HepG2 (cell line): ENCODE data around the gene MORF4L2. TPM values are rescaled to one million over a fixed set of nuclear protein-coding genes. Genes with fewer than 3 reads are reported as not detected.
A peak's percentile ranks its signal among the peaks of the same experiment; 100 is the strongest.

Experiments used
- CBFB ChIP-seq: sonication (generic); formaldehyde crosslinking; IDR thresholded peaks from 2 replicates; pipeline ENCODE4 v1.4.0; 2020; ENCODE audit warnings: missing genetic modification reagents
- CENPX ChIP-seq: sonication (generic); formaldehyde crosslinking; IDR thresholded peaks from 2 replicates; pipeline ENCODE4 v1.9.0; 2021; ENCODE audit warnings: mild to moderate bottlenecking, missing genetic modification reagents, moderate library complexity
- HNF4G ChIP-seq, 2 experiments: sonication (generic) in 1 of 2; formaldehyde crosslinking in 1 of 2; IDR thresholded peaks; 2 replicates each; pipeline versions ENCODE4 v1.4.0 to v1.6.1; 2011 to 2020; ENCODE audit warnings: borderline replicate concordance in 2 of 2, low read depth in 2 of 2, mild to moderate bottlenecking in 2 of 2, low read length in 1 of 2, missing genetic modification reagents in 1 of 2, moderate library complexity in 1 of 2
- HNRNPL ChIP-seq: fragments of 200-400 bp; formaldehyde crosslinking; IDR thresholded peaks from 2 replicates; pipeline ENCODE4 v1.6.1; 2017; ENCODE audit warnings: mild to moderate bottlenecking, low read depth, low read length
- MATR3 ChIP-seq: sonication (generic); formaldehyde crosslinking; IDR thresholded peaks from 2 replicates; pipeline ENCODE4 v1.4.0; 2020; ENCODE audit warnings: missing genetic modification reagents
- NKX3-1 ChIP-seq: sonication (generic); formaldehyde crosslinking; IDR thresholded peaks from 2 replicates; pipeline ENCODE4 v1.5.0; 2020; ENCODE audit warnings: missing genetic modification reagents
- SOX13 ChIP-seq, 3 experiments: fragments of 450-650 bp in 1 of 3; sonication (generic) in 1 of 3; formaldehyde crosslinking in 1 of 3; IDR thresholded peaks in 2 of 3; conservative IDR thresholded peaks in 1 of 3; 2 replicates each; pipeline versions ENCODE4 v1.5.0 to v1.6.1; 2016 to 2020; ENCODE audit warnings: antibody characterized with exemption in 1 of 3, mild to moderate bottlenecking in 1 of 3, missing compliant biosample characterization in 1 of 3, missing genetic modification reagents in 1 of 3, moderate library complexity in 1 of 3
- TBX3 ChIP-seq: fragments of 450-650 bp; IDR thresholded peaks from 2 replicates; pipeline ENCODE4 v1.6.1; 2017; ENCODE audit warnings: antibody characterized with exemption, mild to moderate bottlenecking, inconsistent platforms, borderline replicate concordance
- ZIK1 ChIP-seq: sonication (generic); formaldehyde crosslinking; IDR thresholded peaks from 2 replicates; pipeline ENCODE4 v1.5.0; 2020; ENCODE audit warnings: mild to moderate bottlenecking, low read depth, missing genetic modification reagents, borderline replicate concordance
- ZNF264 ChIP-seq: sonication (generic); formaldehyde crosslinking; IDR thresholded peaks from 2 replicates; pipeline ENCODE4 v1.4.0; 2020; ENCODE audit warnings: missing genetic modification reagents
- ZNF543 ChIP-seq: sonication (generic); formaldehyde crosslinking; IDR thresholded peaks from 2 replicates; pipeline ENCODE4 v1.4.0; 2020; ENCODE audit warnings: mild to moderate bottlenecking, missing genetic modification reagents
- ZNF614 ChIP-seq: IDR thresholded peaks from 2 replicates; pipeline ENCODE4 v1.6.1; 2018; ENCODE audit warnings: missing biosample characterization, missing genetic modification reagents, inconsistent platforms, borderline replicate concordance
- polyA plus RNA-seq, 8 experiments: library from polyadenylated mRNA; depleted of rRNA in 3 of 8; stranded (reverse) in 7 of 8; unstranded in 1 of 8; fragments of >200 nt; fragmentation: Illumina TruSeq in 4 of 8; extraction: Trizol in 4 of 8; gene quantifications; 2 replicates each; pipeline versions ENCODE4 v1.2.1 to v1.2.3, GENCODE V29; 2011 to 2016; ENCODE audit warnings: low read depth in 4 of 8, missing spikeins in 1 of 8, mixed read lengths in 1 of 8; ENCODE audit not compliant: insufficient read depth in 1 of 8
- total RNA-seq, 5 experiments: library from RNA; depleted of rRNA; stranded (reverse); fragments of >200 nt; fragmentation: Illumina TruSeq; extraction: Trizol; gene quantifications; 2 replicates each; pipeline ENCODE4 v1.2.3, GENCODE V29; 2016; ENCODE audit warnings: low read depth in 1 of 5
- TF ChIP-seq, protein P1 (sequence below): sonication (generic); formaldehyde crosslinking; IDR thresholded peaks from 2 replicates; pipeline ENCODE4 v1.5.1; 2020; ENCODE audit warnings: missing genetic modification reagents, mild to moderate bottlenecking, borderline replicate concordance
- TF ChIP-seq, protein P2 (sequence below): IDR thresholded peaks from 2 replicates; pipeline ENCODE4 v1.4.0; 2020; ENCODE audit warnings: mild to moderate bottlenecking, missing genetic modification reagents
- TF ChIP-seq, protein P3 (sequence below): sonication (generic); formaldehyde crosslinking; IDR thresholded peaks from 2 replicates; pipeline ENCODE4 v1.4.0; 2020; ENCODE audit warnings: missing genetic modification reagents
- TF ChIP-seq, protein P4 (sequence below): IDR thresholded peaks from 2 replicates; pipeline ENCODE4 v1.6.1; 2016; ENCODE audit warnings: missing genetic modification reagents, missing compliant biosample characterization
- TF ChIP-seq, protein P5 (sequence below): IDR thresholded peaks from 2 replicates; pipeline ENCODE4 v1.6.1; 2016; ENCODE audit warnings: missing biosample characterization, missing genetic modification reagents, low read depth
- TF ChIP-seq, protein P6 (sequence below): sonication (generic); formaldehyde crosslinking; conservative IDR thresholded peaks from 2 replicates; pipeline ENCODE4 v1.4.0; 2020; ENCODE audit warnings: missing genetic modification reagents

The MORF4L2 gene
- total and polyA plus RNA-seq, 2 of the 13 experiments (the other 11 are each of a cell fraction or from before 2014, with no cell fraction given): 358 to 469 TPM

DNA sequence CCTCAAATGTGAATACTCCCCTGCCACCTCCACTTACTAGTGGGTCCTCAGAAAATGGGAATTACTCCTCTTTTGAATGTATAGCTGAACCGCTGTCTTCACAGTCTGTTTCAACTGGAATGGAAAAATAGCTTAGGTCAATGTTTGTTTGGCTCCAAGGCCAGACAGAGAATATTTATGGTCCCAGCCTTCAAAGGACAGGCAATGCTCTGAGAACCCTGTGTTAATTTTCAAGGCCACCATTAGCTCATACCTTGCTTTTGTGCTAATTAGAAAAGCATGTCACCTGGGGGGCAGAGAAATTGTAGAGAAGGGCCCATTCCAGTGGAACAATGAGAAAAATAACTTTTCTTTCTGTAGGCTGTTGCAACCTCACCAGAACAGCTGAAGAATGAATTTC is 4.6 kb upstream of the MORF4L2 start (continued):
- TF ChIP-seq SOX13 (IDR thresholded peaks at IDR 0.05) (no peak), SOX13 (CRISPR knock-in tag; conservative IDR thresholded peaks at IDR 0.05 in 1 of 2, IDR thresholded peaks at IDR 0.05 in 1 of 2) (peak in 1 of 2 experiments; percentile 67; a peak in 2 of 4 replicates), TBX3 (peak; percentile 81; the same call in 1 of the 2 replicates), ZNF543 (CRISPR knock-in tag) (no peak), CENPX (CRISPR knock-in tag) (no peak), HNF4G (IDR thresholded peaks at IDR 0.05; ENCODE audit: borderline replicate concordance, low read depth, low read length) (no peak), HNF4G (CRISPR knock-in tag; IDR thresholded peaks at IDR 0.05; ENCODE audit: borderline replicate concordance, low read depth) (no peak), NKX3-1 (no peak), ZNF614 (0 out of 2 replicates have a peak, but pooled peaks have one; percentile 33), MATR3 (CRISPR knock-in tag) (no peak), ZIK1 (CRISPR knock-in tag) (no peak), ZNF264 (CRISPR knock-in tag) (no peak), CBFB (CRISPR knock-in tag) (no peak), HNRNPL (no peak)
- TF ChIP-seq, protein P1, sequence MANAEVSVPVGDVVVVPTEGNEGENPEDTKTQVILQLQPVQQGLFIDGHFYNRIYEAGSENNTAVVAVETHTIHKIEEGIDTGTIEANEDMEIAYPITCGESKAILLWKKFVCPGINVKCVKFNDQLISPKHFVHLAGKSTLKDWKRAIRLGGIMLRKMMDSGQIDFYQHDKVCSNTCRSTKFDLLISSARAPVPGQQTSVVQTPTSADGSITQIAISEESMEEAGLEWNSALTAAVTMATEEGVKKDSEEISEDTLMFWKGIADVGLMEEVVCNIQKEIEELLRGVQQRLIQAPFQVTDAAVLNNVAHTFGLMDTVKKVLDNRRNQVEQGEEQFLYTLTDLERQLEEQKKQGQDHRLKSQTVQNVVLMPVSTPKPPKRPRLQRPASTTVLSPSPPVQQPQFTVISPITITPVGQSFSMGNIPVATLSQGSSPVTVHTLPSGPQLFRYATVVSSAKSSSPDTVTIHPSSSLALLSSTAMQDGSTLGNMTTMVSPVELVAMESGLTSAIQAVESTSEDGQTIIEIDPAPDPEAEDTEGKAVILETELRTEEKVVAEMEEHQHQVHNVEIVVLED (CRISPR knock-in tag): no peak
- TF ChIP-seq, protein P2, sequence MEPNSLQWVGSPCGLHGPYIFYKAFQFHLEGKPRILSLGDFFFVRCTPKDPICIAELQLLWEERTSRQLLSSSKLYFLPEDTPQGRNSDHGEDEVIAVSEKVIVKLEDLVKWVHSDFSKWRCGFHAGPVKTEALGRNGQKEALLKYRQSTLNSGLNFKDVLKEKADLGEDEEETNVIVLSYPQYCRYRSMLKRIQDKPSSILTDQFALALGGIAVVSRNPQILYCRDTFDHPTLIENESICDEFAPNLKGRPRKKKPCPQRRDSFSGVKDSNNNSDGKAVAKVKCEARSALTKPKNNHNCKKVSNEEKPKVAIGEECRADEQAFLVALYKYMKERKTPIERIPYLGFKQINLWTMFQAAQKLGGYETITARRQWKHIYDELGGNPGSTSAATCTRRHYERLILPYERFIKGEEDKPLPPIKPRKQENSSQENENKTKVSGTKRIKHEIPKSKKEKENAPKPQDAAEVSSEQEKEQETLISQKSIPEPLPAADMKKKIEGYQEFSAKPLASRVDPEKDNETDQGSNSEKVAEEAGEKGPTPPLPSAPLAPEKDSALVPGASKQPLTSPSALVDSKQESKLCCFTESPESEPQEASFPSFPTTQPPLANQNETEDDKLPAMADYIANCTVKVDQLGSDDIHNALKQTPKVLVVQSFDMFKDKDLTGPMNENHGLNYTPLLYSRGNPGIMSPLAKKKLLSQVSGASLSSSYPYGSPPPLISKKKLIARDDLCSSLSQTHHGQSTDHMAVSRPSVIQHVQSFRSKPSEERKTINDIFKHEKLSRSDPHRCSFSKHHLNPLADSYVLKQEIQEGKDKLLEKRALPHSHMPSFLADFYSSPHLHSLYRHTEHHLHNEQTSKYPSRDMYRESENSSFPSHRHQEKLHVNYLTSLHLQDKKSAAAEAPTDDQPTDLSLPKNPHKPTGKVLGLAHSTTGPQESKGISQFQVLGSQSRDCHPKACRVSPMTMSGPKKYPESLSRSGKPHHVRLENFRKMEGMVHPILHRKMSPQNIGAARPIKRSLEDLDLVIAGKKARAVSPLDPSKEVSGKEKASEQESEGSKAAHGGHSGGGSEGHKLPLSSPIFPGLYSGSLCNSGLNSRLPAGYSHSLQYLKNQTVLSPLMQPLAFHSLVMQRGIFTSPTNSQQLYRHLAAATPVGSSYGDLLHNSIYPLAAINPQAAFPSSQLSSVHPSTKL (CRISPR knock-in tag): peak; percentile 71
- TF ChIP-seq, protein P3, sequence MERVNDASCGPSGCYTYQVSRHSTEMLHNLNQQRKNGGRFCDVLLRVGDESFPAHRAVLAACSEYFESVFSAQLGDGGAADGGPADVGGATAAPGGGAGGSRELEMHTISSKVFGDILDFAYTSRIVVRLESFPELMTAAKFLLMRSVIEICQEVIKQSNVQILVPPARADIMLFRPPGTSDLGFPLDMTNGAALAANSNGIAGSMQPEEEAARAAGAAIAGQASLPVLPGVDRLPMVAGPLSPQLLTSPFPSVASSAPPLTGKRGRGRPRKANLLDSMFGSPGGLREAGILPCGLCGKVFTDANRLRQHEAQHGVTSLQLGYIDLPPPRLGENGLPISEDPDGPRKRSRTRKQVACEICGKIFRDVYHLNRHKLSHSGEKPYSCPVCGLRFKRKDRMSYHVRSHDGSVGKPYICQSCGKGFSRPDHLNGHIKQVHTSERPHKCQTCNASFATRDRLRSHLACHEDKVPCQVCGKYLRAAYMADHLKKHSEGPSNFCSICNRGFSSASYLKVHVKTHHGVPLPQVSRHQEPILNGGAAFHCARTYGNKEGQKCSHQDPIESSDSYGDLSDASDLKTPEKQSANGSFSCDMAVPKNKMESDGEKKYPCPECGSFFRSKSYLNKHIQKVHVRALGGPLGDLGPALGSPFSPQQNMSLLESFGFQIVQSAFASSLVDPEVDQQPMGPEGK (CRISPR knock-in tag): peak; percentile 69
- TF ChIP-seq, protein P4, sequence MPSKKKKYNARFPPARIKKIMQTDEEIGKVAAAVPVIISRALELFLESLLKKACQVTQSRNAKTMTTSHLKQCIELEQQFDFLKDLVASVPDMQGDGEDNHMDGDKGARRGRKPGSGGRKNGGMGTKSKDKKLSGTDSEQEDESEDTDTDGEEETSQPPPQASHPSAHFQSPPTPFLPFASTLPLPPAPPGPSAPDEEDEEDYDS: no peak
- TF ChIP-seq, protein P5, sequence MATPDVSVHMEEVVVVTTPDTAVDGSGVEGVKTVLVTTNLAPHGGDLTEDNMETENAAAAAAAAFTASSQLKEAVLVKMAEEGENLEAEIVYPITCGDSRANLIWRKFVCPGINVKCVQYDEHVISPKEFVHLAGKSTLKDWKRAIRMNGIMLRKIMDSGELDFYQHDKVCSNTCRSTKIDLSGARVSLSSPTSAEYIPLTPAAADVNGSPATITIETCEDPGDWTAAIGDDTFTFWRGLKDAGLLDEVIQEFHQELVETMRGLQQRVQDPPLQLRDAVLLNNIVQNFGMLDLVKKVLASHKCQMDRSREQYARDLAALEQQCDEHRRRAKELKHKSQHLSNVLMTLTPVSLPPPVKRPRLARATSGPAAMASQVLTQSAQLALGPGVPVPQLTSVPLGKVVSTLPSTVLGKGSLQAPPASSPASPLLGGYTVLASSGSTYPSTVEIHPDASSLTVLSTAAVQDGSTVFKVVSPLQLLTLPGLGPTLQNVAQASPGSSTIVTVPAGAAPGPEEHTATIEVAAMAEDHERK (CRISPR knock-in tag): no peak
- TF ChIP-seq, protein P6, sequence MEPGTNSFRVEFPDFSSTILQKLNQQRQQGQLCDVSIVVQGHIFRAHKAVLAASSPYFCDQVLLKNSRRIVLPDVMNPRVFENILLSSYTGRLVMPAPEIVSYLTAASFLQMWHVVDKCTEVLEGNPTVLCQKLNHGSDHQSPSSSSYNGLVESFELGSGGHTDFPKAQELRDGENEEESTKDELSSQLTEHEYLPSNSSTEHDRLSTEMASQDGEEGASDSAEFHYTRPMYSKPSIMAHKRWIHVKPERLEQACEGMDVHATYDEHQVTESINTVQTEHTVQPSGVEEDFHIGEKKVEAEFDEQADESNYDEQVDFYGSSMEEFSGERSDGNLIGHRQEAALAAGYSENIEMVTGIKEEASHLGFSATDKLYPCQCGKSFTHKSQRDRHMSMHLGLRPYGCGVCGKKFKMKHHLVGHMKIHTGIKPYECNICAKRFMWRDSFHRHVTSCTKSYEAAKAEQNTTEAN (CRISPR knock-in tag): no peak
